WTC11 (cell line): ENCODE results near the gene CKAP2L.

ENCODE experiments used
- ATF1 ChIP-seq: sonication (generic); formaldehyde crosslinking; IDR thresholded peaks from 2 replicates; pipeline ENCODE4 v1.8.1; 2023; ENCODE audit warnings: mild to moderate bottlenecking, moderate library complexity, missing genetic modification reagents
- ATF2 ChIP-seq: sonication (generic); formaldehyde crosslinking; IDR thresholded peaks from 2 replicates; pipeline ENCODE4 v1.8.1; 2022; ENCODE audit warnings: low read depth, missing genetic modification reagents, borderline replicate concordance
- CDX4 ChIP-seq: fragments of 250-450 bp; sonication (Bioruptor Pico); IDR thresholded peaks from 2 replicates; pipeline ENCODE4 v1.9.0; 2021; ENCODE audit warnings: moderate library complexity, mild to moderate bottlenecking, inconsistent platforms, borderline replicate concordance
- CREB1 ChIP-seq: sonication (generic); formaldehyde crosslinking; IDR thresholded peaks from 2 replicates; pipeline ENCODE4 v1.8.0; 2023; ENCODE audit warnings: mild to moderate bottlenecking, missing genetic modification reagents
- CTCF ChIP-seq: fragments of 200-600 bp; IDR thresholded peaks from 2 replicates; pipeline ENCODE4 v1.8.0; 2022; ENCODE audit warnings: antibody characterized with exemption
- E2F1 ChIP-seq: sonication (generic); formaldehyde crosslinking; IDR thresholded peaks from 2 replicates; pipeline ENCODE4 v1.8.0; 2022; ENCODE audit warnings: mild to moderate bottlenecking, missing genetic modification reagents
- ETV6 ChIP-seq: sonication (generic); formaldehyde crosslinking; IDR thresholded peaks from 2 replicates; pipeline ENCODE4 v1.8.1; 2022; ENCODE audit warnings: mild to moderate bottlenecking, missing genetic modification reagents
- FOXP1 ChIP-seq: sonication (generic); formaldehyde crosslinking; IDR thresholded peaks from 2 replicates; pipeline ENCODE4 v1.8.0; 2022; ENCODE audit warnings: missing genetic modification reagents, mild to moderate bottlenecking, moderate library complexity, borderline replicate concordance
- MAX ChIP-seq: sonication (generic); formaldehyde crosslinking; IDR thresholded peaks from 2 replicates; pipeline ENCODE4 v1.8.0; 2022; ENCODE audit warnings: mild to moderate bottlenecking, missing genetic modification reagents
- MYBL2 ChIP-seq: sonication (generic); formaldehyde crosslinking; IDR thresholded peaks from 2 replicates; pipeline ENCODE4 v1.8.1; 2023; ENCODE audit warnings: mild to moderate bottlenecking, moderate library complexity, missing genetic modification reagents
- NFYB ChIP-seq: sonication (generic); formaldehyde crosslinking; conservative IDR thresholded peaks from 2 replicates; pipeline ENCODE4 v1.8.0; 2022; ENCODE audit warnings: low read depth, missing genetic modification reagents
- SMAD4 ChIP-seq: sonication (generic); formaldehyde crosslinking; IDR thresholded peaks from 2 replicates; pipeline ENCODE4 v1.8.0; 2022; ENCODE audit warnings: mild to moderate bottlenecking, missing genetic modification reagents
- TEAD4 ChIP-seq: sonication (generic); formaldehyde crosslinking; IDR thresholded peaks from 2 replicates; pipeline ENCODE4 v1.8.0; 2022; ENCODE audit warnings: mild to moderate bottlenecking, missing genetic modification reagents
- ZNF232 ChIP-seq: sonication (generic); formaldehyde crosslinking; IDR thresholded peaks from 2 replicates; pipeline ENCODE4 v1.8.0; 2022; ENCODE audit warnings: mild to moderate bottlenecking, missing genetic modification reagents

GRCh38 chr2:112706170-112706664, 58.2 kb downstream of the CKAP2L start:
- TF ChIP-seq CTCF (no peak), SMAD4 (CRISPR knock-in tag) (no peak), CDX4 (no peak), ZNF232 (CRISPR knock-in tag) (no peak), CREB1 (CRISPR knock-in tag) (no peak), E2F1 (CRISPR knock-in tag) (no peak), TEAD4 (no peak), NFYB (CRISPR knock-in tag) (no peak), FOXP1 (CRISPR knock-in tag) (no peak), MYBL2 (CRISPR knock-in tag) (no peak), MAX (CRISPR knock-in tag) (no peak), ETV6 (CRISPR knock-in tag) (no peak), ATF1 (CRISPR knock-in tag) (no peak), ATF2 (CRISPR knock-in tag) (no peak)
